ENCODE results near the gene PLD2.

PLD2 gene

DNA sequence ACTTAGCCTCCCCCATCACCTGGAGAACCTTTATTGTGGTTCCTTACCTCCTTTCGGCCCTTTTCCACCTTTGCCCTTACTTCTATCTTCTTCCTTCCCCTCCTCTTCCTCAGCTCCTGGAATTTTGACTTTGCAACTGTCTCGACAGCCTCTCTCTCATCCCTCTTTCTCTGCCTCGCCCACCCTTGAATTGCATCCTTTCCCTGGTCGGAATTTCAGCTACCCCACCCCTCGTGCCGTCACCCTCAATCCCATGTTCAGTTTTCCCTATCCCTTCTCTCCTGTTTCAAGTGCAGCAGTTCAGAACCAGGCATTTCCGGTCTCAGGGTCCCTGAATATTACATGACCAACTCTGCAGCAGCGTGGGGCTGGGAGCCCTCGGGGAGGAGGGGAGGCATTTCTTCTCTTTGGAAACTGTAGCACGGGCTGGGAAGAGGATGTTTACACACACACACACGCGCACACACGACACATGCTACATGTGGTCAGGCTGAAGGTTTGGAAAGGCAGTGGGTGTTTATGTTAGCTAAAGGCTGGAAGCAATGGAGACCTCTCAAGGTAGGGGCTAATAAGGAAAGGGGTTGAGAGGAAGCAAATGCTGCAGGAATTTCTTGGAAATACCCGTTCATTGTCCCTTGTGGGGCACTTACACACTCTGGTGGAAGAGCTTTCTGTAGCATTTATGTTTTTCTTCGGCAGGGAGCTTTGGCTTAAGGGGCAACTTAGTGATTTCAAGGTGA is 27.2 kb downstream of the PLD2 start:
- DNase-seq (ENCODE audit: low read depth in 1 of 2, low spot score in 1 of 2) = no peak

DNA sequence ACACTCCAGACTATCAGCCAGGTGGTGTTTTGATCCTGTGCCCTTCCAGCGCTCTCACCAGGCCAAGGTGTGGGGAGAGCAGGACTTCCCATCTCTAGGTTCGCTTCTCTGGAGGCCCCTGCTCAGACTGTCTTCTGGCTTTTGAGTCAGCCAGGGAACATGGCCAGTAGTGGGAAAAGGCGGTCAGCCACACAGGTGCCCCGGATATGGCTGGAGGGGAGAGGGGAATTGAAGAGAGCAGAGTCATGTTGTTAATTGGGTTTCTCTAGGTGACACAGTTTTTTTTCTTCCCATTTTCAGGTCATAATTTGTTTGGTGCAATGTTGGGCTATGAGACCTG is 27.7 kb downstream of the PLD2 start:
- DNase-seq (ENCODE audit: low read depth in 1 of 2, low spot score in 1 of 2) = no peak

DNA sequence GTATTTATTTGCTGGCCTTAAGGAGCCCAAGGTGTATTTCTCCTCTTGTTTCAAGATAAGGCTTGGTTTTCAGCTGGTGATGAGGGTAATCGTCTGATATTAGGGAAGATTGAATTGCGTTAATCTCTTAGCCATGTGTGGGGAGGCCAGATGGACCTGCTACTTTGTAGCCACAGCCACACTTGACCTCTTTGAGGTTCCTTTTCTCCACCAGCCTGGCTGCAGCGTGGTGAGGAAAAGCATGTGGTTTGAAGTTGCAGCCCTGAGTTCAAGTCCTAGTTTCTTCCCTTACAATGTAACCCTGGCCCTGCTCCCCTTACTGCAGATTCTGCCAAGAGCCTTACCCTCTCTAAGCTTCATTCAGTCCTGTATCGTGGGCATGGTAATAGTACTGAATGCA is 29.3 kb downstream of the PLD2 start:
- no peak for DNase-seq (ENCODE audit: low read depth in 1 of 2, low spot score in 1 of 2)

DNA sequence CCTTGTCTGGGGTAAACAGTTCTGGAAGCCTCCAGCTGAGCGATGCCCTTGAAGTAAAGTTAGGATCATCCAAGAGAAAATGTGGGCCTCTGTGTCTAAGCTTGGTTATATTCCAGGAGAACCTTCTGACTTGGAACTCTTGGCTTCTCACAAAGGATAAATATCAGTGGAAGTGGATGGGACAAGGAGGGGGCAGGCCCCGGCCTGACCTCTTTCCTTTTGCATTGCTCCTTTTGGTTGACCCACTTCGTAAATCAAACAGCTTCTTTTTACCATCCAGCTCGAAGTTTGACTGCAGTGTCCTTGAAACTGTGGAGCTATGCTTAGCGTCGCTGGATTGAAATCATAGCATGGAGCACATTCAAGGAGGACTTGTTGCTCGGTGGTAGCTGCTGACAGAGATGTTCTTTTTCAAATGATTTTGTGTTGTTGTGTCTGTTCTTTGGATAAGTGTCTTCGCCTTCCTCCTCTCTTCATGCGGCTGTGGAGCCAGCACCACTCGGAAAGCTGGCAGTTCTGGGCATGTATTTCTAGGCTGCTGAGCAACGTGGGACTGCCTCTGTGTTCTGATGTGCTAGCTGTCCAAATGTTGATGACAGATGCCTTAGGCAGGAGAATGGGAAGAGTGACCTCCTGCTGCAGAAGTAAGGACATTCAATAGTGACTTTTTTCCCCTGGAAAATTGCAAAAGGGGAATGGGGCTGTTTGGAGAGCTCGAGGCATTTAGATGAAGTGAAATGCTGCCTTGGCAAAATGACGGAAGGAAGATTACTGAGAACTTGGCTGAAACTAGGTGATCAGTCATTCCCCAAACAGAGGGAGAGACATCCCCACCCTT is 30.7 kb downstream of the PLD2 start:
- no peak for DNase-seq (ENCODE audit: low read depth in 1 of 2, low spot score in 1 of 2)

DNA sequence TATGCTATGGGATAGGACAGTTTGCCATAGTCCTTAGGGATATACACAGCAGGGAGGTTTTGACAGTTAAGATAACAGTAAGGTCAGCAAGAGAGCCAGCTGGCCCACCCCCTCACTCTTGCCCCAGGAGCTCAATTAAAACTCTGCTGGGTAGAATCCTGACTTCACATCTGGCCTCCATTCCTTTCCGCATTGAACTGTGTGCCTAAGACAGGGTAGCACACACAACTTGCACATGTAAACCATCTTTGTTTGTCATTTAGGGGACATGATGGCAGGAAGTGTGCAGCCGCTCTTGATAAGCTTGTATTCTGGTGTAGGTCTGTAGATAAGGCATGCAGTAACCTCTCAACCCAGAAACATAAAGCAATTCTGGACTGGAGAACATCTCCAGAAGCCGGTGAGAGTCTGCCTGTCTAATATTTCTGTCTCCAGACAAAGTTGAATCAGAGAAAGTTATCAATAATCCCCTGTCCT is 31.4 kb downstream of the PLD2 start:
- no peak for DNase-seq (ENCODE audit: low read depth in 1 of 2, low spot score in 1 of 2)

DNA sequence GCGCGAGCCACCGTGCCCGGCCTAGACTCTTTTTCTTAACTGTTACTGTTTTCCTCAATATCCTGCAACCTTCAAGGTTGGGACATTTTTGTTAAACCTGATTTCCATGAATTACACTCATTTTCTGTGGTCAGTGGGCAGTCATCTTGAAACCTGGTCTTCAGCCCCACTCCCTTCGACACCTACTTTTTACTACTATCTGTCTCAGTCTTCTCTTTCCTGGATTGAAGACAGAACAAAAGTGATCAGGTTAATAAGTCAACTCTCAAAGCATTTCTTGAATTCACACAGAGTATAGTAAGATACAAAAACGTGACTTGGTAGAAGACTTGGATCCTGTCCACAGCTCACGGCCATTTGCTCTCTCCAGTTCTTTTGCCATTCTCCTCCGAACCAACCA is 32.3 kb downstream of the PLD2 start:
- no peak for DNase-seq (ENCODE audit: low read depth in 1 of 2, low spot score in 1 of 2)

DNA sequence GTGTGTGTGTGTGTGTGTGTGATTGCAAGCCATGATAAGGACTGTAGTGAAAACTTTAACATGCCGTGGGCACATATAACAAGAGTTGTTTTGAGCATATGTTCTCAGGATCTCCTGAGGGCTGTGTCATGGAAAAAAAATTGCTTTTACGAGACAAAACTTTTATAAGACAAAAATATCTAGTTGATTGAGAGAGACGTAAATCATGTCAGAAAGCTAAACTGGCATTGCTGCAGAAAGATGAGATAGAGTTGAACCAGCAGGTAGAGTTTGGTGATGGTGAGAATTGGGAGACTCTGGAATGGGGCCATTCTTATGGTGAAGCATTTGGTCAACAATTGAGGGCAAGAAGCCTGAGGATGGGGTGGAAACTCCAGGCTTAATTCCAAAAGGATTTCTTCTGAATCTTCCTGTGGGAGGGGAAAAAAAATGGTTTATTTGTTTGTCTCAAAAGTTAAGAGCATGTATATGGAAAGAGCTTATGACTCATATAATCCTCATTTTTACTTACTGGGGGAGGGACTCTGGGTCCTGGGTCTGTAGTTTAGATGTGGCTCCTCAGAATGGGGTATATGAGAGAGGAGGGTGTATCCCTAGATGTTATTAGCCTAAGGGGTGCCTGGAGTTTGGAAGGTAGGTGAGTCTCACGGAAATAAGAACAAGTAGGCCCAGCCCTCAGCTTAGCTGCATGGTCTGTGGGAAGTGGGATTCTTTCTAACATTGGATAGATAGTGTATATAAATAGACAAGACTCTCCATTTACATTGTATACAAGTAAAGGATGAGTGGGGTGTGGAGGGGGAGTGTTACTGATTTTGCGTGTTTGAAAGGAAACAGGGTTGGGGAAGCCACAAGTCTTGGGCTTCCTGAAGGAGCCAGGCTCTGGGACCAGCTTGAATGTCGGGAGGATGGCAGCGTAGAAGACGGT is 33.3 kb downstream of the PLD2 start:
- no peak for DNase-seq (ENCODE audit: low read depth in 1 of 2, low spot score in 1 of 2)

DNA sequence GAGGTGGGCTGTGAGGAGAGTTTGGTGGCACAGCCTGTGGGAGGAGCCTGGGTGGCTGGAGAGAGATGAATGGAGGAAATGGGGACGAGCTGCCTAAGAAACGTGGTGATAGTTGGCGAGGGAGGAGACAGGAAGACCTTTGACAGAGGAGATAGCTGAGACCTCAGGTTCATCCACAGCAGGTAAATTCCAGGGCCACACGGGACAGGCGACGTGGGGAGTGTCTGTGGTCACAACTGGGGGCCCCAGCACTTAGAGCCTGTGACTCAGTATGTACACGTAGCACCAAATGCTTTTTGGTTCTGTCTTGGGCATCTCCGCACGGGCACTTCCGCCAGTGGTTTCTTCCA is 33.9 kb downstream of the PLD2 start:
- no peak for DNase-seq (ENCODE audit: low read depth in 1 of 2, low spot score in 1 of 2)

DNA sequence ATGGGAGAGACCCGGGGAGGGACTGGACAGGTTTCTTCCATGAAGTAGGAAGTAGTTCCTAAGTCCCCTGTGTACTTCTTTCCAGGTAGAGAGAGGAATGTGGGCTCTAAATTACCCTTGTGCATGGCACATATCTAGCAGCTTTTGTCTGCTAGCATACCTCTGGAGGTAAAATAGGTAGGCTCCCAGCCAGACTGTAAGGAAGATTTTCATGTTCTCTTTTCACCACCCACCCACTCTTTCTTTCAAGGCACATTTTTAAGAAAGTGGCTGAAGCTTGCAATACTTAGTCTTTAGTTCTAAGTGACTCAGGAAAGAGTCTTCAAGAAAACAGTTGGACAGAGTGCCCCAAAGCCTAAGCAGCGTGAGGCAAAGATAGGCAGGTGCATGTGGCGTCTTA is 35.4 kb downstream of the PLD2 start:
- no peak for DNase-seq (ENCODE audit: low read depth in 1 of 2, low spot score in 1 of 2)

DNA sequence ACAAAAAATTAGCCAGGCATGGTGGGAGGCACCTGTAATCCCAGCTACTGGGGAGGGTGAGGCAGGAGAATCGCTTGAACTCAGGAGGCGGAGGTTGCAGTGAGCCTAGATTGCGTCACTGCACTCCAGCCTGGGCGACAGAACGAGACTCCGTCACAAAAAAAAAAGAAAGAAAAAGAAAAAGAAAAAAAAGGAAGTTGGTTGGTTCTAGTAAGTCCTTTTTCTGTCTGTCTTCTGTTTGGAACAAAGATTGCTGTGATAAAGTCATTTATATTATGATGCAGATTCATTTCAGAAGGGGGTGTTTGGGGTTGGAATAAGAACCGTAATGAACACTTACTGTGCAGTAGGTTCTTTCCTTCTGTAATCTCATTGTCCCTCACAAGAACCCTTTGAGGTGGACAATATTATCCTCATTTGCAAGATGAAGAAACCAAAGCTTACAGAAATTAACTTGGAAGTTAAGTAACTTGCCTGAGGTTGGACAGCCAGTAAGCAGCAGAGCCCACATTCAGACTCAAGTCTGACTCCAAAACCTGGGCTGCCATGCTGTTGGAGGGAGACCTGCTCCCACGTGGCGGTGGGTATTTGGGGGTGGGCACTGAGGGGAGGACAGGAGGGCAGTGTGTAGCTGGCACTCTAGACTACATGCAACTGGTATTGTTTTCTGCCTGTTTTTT is 36.5 kb downstream of the PLD2 start:
- DNase-seq (ENCODE audit: low read depth in 1 of 2, low spot score in 1 of 2) = no peak

DNA sequence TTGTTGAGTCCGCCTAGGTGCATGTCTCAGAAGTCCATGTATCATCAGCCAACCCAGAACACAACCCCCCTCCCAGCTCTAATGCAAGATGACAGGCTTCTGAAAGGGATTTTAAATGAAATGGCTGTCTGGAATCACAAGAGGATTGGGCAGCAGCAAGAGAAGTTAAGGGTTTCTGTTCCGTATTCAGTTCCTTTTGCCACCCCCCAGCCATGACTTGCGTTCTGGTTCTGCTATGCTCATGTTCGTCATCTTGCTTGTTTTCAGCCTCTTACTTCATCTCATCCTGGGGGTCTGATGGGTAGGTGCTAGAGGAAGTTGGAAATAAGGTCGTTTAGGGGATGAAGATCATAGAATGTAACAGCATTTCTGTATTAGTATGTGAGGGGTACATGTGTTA is 38.2 kb downstream of the PLD2 start:
- DNase-seq (ENCODE audit: low read depth in 1 of 2, low spot score in 1 of 2) = no peak

DNA sequence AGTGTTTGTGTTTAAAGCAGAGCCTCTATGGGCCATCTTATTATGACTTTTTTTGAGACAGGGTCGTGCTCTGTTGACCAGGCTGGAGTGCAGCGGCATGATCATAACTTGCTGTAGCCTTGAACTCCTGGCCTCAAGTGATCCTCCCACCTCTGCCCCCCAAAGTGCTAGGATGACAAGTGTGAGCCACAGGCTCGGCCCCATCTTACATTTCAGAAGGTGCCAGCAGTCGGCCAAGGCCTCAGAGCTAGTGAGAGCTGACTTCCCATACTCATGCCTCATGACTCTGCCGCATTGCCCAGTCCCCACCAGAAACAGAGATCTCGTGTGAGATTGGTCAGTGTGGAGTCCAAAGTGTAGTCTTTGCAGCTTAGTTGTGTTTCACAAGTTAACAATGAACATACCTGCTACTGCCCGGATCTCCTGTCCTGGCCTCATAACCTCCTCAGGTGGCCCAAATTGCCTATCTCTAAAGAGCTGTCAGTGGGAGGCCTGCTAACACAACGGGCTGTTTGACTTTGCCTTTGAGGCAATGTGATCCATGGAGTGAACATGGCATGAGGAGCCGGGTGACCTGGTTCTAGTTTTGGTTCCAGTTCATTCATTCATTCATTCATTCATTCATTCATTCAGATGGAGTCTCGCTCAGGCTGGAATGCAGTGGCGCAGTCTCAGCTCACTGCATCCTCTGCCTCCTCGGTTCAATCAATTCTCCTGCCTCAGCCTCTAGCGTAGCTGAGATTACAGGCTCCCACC is 39.9 kb downstream of the PLD2 start:
- no peak for DNase-seq (ENCODE audit: low read depth in 1 of 2, low spot score in 1 of 2)

DNA sequence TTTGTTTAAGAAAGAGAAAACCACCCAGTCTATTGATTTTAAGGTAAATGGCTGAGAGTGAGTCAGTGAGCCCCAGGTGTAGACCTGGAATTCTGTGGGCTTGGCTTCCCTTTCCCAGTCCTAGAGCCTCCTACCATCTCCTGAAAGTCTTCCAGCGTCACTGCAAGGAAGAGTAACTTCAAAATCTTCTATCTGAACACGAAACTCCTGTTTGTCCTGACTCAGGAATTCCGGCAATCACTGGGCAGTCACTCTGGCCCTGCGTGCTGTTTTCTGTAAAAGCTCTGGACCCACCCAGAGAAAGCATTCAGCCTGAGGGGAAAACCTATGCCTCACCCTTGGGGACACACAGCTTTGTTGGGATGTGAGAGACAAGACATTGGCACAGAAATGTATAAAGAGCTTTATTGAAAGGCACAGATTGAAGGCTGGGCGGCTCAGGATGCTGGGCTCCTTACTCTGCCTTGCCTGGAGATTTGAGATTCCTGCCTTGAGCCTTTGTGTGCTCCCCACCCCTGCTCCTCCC is 42.1 kb downstream of the PLD2 start:
- DNase-seq (ENCODE audit: low read depth in 1 of 2, low spot score in 1 of 2) = no peak

DNA sequence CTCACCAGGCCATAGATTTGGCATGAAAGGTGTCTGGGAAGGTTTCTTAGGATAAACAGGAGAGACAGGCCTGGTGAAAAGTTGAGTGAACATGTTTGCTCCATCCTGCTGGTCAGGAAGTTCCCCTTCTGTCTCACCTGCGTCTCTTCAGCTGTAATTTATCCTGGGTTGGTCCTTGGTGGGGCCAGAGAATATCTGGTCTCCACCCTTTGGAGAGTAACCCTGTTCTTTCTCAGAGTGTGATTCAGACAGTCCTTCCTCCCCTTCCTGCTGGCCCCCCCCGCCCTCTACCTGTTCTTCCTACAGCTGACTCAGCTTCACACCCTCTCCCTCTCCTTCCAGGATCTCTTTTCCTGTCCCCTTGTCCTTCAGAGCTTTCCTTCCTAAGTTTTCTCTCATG is 43.3 kb downstream of the PLD2 start:
- DNase-seq (ENCODE audit: low read depth in 1 of 2, low spot score in 1 of 2) = no peak

DNA sequence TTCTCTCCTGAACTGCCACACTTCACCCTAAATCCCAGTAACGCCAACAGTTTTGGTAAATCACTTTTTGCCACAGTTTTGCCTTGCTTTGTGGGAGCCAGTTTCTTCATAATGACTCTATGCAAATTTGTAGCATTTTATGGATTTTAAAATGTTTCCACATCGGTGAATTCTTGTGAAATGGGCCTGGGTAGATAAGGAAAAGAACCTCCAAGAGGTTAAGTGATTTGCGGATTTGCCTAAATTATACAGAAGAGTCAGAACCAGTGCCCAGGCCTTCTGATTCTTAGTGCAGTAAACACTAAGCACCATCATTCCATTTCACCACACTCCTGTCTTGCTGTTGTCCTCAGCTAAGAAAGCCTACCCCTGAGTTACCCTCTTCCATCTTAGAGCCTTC is 44.1 kb downstream of the PLD2 start:
- no peak for DNase-seq (ENCODE audit: low read depth in 1 of 2, low spot score in 1 of 2)

DNA sequence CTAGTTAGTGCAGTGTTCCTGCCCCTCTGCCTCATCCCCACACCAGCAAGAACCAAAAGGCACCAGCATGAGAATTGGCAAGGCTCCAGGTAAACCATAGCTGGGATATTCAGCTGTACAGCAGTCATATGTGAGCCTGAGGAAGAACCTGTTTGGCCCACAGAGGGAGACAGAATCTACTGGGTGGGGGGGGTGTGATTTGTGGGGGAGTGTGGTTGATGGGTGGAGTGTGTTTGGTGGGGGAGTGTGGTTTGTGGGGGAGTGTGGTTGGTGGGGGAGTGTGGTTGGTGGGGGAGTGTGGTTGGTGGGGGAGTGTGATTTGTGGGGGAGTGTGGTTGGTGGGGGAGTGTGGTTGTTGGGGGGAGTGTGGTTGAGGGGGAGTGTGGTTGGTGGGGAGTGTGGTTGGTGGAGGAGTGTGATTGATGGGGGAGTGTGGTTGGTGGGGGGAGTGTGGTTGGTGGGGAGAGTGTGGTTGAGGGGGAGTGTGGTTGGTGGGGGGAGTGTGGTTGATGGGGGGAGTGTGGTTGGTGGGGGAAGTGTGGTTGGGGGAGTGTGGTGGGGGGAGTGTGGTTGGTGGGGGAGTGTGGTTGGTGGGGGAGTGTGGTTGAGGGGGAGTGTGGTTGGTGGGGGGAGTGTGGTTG is 45.7 kb downstream of the PLD2 start:
- no peak for DNase-seq (ENCODE audit: low read depth in 1 of 2, low spot score in 1 of 2)

DNA sequence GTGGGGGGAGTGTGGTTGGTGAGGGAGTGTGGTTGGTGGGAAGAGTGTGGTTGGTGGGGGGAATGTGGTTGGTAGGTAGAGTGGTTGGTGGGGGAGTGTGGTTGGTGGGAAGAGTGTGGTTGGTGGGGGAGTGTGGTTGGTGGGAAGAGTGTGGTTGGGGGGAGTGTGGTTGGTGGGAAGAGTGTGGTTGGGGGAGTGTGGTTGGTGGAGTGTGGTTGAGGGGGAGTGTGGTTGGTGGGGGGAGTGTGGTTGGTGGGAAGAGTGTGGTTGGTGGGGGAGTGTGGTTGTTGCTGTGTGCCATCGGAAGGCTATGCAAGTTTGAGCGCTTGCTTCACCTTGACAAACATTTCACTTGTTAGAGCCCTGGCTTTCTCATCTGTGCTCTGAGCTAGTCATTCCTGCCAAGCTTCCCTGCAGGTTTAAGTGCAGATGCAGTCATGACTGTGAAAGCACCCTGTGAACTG is 46.3 kb downstream of the PLD2 start:
- no peak for DNase-seq (ENCODE audit: low read depth in 1 of 2, low spot score in 1 of 2)

DNA sequence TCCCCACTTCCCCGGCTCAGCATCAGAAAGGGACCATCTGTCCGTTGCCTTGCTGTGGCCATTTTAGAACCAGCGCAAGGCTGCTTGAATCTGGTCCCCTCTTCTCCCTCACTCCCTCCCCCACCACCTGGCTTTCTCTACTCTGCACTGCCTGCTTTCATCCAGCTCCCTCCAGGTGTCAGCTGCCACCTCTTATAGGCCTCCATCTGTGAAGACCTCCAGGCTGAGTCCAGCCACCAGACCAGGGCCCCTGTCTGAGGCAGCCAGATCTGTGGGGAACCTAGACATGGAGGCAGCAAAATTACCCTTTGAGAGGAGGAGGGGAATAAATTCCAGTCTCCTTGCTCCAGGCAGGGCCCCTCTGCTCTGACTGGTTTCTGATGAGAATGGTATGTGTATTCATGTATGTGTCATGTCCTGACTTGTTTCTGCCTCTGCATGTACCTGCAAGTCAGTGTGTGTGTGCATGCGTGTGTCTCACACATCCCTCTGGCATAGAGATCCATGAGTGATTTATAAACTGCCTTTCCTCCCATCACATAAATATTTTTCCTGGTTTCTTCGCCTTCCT is 47.2 kb downstream of the PLD2 start:
- no peak for DNase-seq (ENCODE audit: low read depth in 1 of 2, low spot score in 1 of 2)

DNA sequence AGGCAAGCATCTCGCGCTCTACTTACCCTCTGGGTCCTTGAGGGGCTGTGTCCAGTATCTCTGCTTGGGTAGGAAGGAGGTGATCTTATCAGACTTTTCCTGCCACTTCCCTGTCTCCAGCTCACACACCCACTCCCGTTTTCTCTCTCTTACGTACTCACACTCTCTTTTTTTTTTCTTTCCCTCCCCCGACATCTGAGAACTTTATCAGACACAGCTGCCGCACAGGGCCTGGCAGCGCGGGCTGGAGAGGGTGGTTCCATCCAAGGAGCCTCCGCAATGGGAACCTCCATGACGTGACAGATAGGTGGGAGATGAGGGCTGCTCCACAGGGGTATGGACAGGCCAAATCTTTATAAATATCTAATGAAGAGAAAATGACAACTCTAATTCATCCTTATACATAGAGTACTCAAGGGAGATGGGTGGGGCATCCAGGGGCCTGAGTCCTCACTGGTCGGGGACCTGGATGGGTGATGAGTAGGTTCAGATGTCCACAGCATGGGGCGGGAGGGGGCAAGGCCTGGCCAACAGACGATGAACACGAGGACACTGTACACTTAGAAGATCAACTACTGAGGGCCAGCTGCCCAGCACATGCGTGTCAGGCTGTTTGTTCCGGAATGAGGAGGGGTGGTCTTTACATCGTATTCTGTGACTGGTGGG is 49.5 kb downstream of the PLD2 start:
- DNase-seq (ENCODE audit: low read depth in 1 of 2, low spot score in 1 of 2) = no peak

Measured in activated T-helper 1 cell treated with anti-CD3 and anti-CD28 coated beads, Interleukin-2, amount 50 U/mL, for 16 hours (primary cell).